Medulla oblongata (tissue), 1 donor: Measurements from ENCODE around the gene STARD13.

Experiments
- DNase-seq: peaks from one replicate; pipeline ENCODE4 v3.0.0-alpha.2; 2015; ENCODE audit errors: extremely low spot score

Gene STARD13

DNA sequence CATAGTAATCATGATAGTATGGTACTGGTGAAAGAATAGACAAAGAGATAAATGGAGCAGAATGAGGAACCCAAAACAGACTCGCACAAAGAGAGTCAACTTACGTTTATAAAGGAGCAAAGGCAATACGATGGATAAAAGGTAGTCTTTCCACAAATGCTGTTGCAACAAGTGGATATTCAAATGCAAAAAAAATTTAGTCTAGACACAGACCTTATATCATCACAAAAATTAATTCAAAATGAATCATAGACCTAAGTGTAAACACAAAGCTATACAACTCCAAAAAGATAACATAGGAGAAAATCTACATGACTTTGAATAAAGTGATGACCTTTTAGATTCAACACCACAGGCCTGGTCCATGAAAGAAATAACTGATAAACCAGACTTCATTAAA, 137.7 kb downstream of the STARD13 start:
- no peak for DNase-seq

DNA sequence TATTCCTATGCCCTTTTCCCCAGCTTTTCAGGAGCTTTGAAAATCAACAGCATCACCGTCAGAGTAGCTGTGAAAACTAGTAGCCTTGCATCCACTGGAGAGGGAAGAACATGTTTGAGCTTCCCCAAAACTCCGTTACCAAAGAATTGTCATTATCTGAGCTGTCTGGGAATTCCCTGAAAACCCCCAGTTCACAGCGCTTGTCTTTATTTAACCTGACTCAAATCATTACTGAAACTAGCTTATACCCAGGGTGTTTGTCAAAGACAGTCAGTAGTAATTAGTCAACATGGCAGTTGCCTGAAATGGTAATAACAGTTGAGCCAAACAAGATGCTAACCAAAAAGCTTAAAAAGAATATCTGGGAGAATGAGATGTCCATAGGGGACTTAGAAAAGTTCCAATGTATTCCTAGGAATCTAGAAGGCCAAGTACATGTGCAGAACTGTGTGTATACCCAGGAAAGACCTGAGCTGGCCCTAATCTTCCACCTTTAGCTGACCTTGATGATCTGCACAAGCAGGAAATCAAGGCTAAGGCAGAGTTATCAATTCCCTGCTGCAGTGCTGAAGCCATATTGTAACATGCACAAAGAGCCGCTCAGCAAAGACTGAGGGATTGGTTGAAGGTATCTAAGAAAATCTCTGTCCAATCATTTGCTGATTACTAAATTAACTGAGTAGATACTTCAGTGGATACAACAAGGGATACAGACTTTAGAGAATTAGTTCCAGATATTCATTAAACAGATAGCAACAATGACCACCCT, 138.5 kb downstream of the STARD13 start:
- DNase-seq, result no peak

DNA sequence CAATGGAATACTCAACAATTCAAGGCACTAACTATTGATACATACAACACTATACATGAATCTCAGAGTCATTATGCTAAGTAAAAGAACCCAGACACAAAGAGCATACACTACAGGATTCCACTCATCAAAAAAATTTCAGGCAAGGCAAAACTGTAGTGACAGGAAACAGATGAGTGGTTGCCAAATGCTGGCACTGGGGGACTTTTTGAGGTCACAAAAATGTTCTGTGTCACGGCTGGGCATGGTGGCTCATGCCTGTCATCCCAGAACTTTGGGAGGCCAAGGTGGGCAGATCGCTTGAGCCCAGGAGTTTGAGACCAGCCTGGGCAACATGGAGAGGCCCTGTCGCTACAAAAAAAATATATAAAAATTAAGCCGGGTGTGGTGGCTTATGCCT, 139.9 kb downstream of the STARD13 start:
- DNase-seq, result no peak

DNA sequence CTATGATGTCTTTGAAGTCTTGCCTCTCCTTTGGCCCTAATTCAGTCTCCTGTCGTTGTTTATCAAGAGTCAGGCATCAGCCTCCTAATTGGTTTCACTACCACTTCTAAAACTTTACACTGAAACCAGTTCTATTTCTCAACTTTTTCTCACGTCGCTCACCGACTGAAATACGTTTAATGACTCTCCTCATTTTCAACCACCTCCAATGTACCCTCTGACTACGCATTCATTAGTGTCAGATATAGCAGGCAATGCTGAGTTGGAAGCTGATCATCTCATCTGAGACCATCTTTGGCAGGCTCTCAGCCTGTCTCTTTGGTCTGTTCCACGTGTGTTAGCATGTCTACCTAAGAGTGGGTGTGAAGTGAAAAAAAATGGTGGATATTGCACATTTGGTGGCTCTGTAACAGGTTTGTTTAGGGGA, 141.2 kb downstream of the STARD13 start:
- no peak for DNase-seq

DNA sequence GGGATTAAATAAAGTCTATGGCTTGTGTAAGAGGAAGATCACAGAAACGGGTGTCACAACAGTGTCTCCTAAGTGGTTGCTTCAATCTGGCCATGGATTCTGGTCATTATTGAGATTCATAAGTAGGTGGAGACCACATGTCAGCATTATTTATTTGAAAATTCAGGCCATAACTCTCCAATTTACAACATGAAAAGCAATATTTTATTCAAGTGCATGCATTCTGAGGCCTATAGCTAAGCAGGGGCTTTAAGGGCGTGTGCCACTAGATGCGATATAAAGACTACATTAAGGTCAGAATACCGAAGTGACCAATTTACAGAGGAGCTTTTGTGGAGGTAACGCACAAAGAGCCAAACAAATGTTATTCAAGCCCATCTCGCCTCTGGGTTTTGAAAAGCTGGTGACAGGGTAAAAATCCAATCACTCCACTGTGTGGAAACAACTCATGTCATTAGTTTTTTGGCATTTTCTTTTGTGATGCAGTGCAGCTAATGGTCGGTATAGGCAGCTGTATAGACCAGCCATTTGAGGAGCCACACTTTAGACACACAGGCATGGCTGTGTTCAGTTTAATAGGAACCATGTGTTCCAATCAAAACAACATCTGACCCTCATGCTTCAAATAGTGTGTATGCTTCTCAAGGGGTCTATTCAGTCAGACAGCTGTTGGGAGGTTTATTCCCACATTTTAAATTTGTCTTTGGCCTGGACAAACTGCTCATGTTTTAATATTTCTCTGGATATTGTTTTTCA, 145.6 kb downstream of the STARD13 start:
- DNase-seq, result no peak

DNA sequence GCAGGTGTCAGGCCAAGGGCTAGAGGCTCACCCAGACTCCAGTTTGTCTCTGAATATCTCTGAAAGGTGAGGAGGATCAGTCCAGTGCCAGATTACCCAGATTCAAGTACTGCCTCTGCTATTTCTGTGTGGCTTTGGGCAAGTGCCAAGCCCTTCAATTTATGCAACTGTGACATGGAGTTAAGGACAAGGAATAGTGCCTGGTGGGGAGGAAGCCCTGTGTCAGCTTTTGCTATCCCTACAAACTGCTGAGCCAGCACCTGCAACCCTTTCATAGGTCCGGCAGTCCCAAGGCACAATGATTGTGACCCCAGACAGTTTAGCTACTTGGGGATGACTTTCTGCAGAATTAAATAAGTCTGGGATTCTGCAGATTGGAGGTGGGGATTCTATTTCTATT, 146.4 kb downstream of the STARD13 start:
- peak; percentile 40 for DNase-seq

DNA sequence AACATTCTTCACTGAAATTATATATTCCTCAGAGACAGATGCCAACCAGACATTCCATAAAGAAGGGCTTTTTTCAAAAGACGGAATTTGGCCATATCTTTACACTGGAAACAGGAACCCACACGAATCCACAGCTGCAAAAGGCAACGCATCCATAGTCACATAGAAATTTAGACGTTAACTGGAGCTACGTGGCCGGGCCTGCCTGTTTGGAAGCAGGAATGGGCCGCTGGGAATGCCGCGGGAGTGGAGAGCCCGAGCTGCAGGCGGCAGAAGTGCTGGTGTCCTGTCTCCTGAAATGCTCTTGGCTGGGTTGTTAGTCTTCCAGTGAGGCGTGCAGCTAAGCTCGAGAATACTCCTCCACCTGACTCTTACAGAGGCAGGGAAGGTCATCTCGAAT, 147.1 kb downstream of the STARD13 start:
- no peak for DNase-seq

DNA sequence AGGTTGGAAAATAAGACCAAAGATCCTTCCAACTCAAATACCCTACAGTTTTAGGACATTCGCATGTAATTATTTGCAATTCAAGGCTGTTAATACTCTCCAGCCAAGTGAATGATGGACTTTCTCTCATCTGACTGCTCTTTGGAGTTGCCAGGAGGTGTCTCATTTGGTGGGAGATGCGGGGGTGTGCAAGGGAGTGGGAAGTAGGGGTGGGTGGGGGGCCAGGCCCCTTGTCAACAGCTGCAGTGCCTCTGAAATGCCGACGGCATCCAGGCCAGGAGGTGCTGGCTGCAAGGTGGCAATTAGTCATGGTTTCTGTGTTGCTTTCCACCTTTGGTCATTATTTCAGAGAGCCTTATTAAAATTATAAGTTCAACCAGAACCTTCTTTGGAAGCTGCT, 147.8 kb downstream of the STARD13 start:
- DNase-seq, result no peak

DNA sequence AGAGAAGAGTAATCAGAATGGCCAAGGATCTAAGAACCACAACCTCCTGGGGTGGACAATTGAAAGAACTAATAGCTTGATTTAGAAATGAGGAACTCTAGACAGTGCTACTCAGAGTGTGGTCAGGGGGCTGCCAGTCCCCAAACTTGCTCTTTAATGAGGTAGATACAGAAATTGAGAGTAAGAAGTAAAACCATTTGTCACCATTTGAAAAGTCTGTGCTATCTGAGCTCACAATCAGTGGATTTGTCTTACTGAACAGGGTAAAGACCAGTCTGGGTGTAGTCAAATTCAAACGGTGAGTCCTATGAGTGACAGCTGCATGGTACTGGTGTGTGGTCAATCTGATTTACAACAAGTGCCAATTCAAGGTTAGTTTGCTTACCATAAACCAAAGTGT, 150.5 kb downstream of the STARD13 start:
- DNase-seq, result no peak

DNA sequence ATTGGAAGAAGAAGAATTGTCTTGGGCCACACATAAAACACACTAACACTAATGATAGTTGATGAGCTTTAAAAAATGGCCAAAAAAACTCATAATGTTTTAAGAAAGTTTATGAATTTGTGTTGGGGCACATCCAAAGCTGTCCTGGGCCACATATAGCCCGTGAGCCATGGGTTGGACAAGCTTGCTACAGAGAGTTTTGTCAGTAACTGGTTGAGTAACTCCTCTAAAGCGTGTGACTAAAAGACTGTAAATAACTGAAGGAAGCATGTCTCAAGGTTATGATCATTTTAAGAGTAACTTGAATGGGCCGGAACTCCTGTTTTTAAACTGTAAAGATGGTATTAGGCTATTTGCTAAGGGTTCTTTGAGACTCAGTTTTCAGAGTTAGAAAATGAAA, 151.3 kb downstream of the STARD13 start:
- no peak for DNase-seq

DNA sequence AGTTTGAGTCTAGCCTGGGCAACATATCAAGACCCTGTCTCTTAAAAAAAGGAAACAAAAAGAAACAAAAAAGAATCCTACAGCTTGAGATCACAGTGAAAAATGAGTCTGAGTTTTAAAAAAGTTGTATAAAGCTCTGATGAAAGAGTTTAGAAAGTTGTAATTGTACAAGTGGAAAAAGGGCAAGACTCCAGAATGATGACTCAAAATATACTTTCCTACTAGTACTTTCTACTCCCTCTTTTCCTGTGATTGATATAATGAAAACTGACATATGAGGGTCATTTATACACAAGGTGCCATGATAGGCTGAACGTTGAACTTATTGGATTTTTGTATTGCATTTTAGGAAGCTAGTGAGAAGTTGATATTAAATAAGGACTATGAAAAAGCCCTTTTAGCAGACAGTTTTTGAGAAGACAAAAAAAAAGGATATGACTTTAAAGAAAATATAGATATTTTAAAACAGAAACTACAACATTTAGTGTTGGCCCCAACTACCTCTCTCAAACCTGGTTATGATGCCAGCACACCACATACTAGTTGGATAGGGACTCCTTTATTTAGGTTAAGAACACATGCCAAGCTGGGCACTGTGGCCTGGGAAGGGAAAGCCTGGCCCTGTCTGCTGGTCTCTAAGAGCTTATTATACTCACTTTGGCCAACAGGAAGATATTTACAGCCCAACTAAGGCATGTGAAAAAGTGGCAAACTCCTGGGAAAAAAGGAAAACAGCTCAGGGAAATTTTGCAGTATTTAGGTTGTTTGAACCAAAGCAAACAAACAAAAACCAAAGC, 152.7 kb downstream of the STARD13 start:
- no peak for DNase-seq

DNA sequence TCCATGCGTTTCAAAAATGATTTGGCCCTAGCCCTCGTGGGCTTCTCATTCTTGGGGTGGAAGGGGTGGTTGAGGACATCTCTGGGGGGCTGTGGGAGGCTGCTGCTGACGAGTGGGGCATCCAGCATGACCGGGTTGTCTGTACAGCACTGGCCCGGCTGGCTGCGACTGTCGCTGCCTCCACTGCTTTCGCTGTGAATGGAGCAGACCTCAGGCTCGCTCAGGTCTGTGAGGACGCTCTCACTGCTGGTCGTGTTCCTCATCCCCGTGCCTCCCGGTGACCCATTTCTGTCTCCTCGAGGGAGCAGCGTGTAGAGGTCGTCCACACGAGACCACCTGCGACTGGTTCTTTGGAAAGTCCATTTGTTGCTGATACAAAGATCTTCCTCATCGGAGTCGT, 155.7 kb downstream of the STARD13 start:
- DNase-seq, result no peak

DNA sequence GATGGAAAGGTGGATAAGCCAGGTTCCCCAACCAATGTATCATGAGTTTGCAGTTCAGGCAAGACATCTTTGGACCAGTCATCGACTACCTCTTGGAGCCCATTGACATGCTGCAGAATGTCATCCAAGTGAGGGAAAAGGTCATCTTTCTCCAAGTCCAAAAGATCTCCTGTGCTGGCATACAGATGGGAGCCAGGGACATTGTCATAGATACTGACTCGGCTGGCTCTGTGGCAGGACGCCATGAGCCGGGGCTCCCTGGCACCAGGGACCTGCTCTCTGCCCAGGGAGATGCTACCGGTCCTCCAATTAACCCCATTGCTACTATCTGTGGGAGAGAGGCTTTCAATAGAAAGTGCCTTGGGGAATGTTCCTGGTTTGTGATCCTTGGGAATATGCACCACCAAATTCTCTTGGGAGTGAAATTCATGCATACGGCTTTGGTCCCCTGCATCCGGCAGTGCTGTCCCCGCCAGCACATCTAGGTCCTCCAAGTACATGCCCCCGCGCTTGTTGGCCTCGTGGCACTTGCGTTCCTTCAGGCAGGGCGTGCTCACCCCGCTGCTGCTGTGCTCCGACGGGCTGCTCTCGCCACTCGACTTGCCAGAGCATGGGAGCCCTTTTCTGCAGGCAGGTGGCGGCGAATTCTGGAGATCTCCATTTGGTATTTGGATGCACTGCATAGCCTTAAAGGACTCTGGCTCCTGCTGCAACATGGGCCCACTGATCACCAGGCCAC, 156.3 kb downstream of the STARD13 start:
- DNase-seq, result no peak

DNA sequence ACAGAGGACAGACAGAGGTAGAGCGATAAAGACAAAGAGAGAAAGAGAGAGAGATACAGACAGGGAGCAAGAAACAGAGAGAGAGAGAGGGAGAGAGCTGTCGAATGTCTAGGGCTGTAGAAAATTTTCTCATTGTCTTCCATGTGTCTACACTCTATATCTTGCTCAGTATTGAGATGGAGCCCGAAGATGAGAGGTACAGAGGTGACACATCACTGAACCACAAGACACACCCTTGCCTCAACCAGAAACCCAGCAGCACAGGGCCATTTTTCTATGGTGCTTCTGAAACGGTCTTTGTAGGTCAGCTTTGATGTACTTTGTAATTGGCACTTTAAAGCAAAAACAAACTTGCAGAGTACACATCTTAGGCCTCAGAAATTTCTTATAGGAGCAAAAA, 157.4 kb downstream of the STARD13 start:
- no peak for DNase-seq

DNA sequence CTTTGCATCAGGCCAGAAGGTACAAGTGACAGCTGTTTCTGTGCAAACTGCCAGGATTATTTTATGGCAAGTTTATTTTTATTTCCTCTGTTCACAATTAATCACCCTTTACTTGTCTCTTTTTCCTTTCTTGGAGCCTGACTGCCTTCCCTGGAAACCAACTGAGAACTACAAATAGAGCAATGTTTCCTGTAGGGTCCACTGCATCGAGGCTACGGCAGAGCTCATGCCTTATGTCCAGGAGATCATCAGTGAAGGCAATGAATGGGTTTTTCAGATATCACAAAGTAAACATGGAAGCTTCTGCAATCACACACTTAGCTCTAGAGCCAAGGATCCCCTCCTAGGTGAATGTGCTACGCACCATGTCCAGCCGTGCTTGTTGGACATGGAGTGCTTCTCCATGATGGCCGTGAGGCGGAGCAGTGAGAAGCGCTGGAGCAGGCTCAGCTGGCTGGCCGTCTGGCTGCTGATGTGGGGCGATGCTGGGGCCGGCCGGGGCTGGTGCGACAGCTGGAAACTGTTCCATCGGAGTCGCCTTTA, 158.5 kb downstream of the STARD13 start:
- no peak for DNase-seq

DNA sequence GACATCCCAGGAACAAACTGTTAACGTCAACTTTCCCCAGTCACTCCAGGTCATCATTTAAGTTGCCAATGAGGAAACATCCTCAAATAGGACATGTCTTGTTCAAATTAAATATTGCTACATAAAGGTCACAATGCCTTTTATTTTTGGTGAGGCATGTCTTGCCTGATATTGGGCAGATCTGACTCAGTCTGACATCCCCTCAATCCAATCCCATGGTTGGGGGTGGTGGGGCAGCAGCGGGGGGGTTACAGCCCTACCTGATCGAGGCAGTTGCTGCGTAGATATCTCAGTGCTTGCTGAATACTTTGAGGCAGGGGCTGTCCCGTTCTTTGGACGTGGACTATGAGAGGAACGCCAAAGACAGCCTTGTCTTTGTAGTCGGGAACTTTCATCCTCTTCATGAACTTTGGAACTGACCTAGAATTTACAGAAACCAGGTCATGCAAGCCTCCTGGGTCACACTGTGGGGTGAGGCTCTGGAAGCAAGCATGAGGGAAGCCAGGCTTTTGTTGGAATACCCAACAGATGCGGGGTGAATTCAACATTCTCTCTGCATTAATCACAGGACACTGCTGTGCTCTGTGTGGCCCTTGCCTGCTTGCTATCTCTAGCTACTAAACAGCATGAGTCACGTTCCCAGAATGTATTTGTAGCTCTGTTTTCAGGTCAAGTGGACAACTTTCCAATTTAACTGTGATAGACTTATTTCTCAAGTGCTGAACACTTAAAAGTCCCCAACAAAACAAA, 159.6 kb downstream of the STARD13 start:
- peak; percentile 13 for DNase-seq

DNA sequence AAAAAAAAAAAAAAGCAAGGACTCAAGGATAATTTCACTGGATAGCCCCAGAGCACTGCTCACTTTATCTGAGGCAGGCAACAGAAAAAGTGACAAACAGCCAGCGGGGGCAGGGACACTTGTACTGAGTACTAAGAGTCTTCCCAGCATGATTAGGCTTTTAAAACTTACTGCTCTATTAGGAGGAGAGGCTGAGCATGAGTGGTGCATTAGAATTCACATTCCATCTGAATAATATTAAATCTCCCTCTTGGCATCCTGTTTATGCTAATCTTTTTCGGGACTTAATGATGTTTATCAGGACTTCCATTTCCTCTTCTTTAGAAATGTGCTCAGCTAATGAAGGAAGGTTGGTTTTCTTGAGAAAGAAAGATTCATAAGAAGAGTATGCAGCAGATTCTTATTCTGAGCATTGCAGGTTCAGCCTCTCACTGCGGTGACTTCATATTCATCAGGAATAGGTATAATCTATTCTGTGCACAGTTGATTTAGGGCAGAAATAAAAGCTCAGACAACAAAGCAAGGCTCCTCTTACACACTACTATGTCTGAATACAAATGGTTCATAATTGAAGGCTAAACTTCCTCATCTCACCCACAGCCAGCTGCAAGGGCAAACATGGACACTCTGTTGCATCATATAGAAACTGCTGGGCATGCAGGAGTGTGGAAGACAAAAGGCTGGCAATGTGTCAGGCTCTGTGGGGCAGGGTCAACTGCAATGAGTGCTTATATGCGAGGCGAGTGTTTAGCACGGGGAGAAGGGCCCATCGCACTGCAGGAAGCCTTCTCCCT, 162.3 kb downstream of the STARD13 start:
- DNase-seq, result peak; percentile 86

DNA sequence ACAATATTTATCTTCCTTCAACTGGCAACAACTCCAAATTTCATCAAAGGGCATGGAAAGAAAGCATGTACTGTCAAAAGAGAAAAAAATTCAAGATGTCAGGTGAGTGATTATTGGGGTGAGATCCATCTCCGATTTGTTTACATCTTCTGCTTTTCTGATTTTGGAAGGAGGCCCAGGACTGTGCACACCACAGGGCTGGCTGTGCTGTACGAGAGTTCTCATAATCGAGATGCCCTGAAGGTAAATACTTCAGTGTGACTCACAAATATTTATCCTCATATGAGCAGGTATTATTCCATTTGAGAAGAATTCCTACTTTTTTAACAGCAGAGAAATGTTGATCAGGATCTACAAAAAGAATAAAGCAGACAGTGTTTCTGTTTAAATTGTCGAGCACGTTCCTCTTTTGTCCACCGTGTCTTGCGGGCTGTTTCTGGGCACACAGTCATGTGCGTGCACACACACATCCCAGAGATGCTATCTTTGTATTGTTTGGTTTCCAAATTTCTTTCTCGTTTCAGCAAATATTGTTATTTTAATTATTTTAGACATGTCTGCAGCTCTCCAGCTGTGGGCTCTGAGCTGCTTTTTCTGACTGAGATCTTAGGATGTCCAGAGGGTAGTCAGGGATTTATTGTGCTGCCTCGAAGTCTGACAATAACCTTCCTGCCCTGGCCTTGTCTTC, 165.6 kb downstream of the STARD13 start:
- no peak for DNase-seq

DNA sequence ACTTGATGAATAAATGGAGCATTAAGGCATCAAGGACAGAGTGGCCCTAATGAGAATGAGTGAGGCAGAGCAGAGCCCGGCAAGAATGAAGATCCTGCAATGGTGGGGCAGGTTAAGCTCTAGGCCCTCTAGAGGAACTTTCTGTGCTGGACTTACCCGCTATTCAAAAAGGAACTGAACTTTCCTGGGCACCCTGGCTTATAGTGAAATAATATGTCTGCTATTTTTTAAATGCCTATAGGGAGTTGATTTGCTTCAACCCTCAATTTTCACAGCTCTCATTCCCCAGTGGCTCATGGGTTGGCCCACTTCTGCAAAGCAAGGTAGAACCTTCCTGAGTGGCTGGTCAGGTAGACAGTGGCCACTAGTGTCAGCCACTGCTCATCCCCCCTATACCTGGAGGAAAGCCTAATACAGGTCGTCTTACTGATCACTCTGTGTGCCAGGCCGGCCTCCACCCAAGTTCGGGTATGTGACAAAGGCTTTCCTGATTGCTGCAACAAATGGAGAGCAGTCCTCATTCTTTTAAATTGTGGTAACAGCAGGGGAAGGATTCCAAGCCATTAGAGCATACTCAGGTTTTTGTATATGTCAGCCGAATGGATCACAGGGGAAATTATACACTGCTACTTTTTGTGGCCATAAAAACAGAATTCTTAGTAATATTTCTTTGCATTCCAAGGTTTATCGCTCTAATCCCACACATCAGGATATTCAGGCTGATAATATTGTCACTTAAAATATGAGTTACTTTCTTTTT, 166.4 kb downstream of the STARD13 start:
- DNase-seq, result no peak
